ENCODE measurements around the gene BCR.

Gene BCR

DNA sequence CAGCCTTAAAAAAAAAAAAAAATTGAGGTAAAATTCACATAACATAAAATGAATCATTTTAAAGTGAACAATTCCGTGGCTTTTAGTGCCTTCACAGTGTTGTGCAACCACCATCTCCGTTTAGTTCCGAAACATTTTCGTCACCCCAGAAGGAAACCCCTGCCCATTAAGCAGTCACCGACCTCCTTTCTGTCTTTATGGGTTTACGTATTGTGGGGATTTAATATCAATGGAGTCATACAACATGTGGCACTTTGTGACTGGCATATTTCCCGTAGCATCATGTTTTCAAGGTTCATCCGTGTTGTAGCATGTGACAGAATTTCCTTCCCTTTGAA, 65.5 kb downstream of the BCR start:
- no peak for DNase-seq

DNA sequence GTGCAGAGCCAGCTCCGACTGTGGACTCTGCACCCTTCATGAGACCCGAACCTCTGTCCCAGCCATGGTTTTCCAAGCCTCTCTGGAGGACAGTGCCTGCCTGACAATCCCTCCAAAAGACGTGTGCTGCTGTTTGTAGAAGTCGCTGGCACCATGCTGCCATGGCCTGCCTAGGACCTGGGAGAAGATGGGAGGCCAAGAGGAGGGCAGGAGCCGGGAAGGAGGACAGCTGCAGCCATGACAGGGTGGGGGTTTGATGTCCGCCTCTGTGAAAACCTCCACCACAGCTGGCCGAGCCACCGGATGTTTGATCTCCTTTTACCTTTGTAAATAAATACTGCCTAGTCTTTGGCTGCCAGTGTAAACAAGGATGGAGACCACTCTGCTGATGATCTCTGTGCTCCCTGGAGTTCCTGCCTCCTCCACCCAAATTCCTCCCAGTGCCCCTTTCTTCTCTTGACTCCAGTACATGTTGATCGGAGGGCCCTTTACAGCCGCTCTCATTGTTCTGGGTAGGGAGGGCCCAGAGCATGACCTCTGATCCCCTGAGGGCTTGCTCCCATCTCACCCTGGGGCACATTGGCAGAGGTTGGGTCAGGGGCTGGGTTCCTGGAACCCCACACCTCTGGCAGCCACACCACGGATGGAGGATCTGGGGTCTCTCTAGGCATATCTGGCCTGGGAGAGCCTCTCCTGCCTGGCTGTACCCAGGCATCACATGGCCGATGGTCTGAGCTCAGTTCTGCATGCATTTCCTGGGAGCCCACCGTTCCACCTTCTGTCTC, 66.9 kb downstream of the BCR start:
- no peak for DNase-seq

DNA sequence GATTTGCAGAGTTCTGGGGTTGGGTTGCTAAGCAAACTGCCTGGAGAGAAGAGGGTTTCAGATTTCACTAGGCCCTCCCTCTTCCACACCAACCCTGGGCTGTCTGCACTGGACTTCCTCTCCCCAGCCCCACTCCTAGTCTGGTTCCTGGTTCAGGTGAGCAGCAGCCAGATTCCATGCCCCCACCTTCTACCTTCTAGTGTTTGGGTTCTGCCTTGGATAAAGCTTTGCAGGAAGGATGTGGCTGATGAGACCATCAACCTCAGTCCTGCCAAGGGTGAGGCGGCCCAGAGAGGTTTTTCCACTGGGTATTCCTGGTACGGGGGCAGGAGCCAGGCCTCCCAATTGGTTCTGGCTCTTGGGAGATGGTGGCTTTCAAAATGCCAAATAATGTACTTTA, 68.3 kb downstream of the BCR start:
- no peak for DNase-seq

DNA sequence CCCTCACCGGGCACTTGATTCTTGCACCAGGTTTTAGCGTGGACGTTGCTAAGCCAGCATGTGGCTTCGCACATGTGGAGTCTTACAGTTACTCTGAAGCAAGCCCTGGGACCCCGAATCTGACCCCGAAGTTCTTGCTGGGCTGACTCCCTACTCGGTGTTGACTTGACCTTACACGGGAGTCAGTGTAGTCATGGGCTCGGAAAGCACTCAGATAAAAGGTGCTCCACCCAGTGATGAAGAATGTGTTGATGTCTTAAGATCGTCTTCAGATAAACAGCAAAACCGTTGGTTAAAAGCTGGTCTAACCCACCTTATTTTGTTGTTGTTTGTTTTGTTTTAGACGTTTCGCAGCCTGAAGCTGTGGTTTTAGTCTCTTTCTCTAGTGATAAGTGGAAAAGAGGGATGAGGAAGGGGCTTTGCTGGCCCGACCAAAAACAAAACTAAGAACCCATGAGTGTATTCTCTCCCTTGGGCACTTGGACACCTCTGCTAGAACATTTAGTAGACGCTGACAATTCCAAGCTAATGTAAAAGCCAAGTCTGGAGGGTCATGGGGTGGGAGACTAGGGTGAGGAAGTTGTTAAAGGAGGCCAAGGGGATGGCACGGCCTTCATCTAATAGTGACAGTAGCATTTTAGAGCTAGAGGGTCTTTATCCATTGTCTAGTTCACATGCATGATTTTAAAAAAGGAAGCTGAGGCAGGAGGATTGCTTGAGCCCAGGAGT, 69.9 kb downstream of the BCR start:
- DNase-seq, result no peak

DNA sequence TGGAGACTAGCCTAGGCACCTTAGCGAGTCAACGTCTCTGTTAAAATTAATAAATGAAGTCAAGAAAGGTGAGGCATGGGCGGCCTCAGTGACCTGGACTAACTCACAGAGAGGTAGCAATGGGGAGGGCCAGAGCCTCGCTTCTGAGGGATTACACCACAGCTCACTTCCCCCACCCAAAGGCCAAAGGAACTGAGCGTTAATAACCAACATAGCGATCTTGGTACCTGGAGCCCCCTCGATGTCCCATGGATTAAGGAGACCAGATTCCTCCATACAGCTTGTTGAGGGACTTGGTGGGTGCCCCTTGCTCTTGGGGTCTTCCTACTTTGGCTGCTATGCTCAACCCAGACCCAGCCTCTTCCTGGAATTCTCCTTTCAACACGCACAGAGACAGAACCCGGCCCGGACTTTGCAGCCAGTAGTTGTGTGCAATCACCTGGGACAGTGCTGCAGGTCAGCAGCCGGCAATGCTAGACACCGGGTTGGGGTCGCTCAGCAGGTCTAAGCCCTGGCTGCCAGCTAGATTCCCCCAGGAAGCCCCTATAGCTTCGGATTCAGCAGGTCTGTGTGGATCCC, 70.6 kb downstream of the BCR start:
- no peak for DNase-seq

DNA sequence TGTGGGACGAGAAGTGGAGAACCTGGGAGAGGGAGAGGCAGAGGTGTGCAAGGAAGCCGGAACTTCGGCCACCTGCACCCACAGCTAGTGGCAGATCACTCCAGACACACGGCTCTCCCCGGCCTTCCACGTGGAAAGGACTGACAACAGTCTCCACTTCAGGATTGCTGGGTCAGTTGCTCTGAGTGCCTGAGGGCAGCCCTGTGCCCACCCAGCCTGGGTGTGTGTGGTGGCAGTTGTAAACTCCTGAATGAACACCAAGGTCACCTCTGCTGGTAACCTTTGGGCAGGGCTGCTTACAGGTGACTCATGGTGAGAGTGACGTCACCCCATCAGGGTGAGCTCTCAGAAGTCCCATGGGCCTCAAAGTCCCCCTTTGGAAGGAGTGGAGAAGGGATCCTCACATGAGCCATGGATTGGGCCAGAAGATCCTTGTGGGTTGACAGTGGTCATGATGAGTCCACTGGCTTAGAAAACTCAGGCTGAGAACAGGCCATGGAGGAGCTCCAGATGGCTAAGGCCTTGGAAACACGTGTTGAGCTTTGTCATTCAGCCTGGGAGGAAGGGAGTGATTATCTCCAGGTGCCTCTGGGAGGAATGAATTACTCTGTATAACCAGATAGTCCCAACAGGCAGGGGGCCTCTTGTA, 71.3 kb downstream of the BCR start:
- no peak for DNase-seq

DNA sequence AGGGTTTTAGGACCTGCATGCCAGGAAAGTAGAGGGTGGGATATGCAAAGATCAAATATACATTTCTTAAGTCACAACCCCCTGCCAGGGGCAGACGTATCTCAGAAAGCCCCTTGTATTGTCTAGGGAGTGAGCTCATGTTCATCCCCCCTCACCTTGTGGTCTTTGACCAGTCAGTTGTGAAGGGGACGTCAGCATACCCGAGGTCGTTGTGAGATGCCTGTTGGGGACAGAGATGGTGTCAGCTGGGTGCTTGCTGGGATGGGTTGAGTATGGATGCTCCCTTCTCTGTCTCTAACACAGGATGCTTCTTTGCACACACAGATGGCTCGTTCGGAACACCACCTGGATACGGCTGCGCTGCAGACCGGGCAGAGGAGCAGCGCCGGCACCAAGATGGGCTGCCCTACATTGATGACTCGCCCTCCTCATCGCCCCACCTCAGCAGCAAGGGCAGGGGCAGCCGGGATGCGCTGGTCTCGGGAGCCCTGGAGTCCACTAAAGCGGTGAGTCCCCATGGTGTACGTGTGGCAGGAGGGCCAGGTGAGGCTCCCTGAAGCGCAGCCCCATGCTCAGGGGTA, 73.3 kb downstream of the BCR start:
- no peak for DNase-seq

DNA sequence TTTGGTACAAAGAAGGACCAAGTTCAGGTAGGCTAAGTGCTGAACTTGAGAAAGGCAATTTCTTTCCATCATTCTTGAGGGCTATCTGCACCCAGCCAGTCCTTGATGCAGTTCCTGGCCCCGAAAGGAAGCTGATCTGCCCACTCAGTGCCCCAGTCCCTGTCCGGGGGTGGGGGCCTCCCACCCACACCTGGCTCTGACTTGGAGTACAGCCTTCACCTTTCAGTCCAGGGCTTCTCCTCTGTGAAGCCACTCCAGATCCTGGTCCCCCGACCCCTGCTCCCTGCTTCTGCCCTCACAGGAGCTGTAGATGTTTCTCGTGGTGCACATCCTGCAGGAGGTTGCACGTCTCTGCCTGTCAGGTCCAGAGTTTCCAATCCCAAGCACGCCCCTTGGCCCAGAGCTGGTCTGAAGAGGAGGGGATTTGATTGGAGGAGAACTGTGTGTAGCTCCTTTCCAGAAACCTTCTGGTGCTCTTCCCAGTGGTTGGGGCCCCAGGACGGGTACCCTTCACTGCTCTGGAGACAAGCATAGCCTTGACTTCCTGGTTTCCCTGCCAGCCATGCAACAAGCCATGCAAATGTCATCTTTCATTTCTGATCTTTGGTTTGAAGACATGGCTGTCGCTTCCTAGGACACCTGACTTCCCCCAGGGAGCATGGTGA, 75.3 kb downstream of the BCR start:
- no peak for DNase-seq

DNA sequence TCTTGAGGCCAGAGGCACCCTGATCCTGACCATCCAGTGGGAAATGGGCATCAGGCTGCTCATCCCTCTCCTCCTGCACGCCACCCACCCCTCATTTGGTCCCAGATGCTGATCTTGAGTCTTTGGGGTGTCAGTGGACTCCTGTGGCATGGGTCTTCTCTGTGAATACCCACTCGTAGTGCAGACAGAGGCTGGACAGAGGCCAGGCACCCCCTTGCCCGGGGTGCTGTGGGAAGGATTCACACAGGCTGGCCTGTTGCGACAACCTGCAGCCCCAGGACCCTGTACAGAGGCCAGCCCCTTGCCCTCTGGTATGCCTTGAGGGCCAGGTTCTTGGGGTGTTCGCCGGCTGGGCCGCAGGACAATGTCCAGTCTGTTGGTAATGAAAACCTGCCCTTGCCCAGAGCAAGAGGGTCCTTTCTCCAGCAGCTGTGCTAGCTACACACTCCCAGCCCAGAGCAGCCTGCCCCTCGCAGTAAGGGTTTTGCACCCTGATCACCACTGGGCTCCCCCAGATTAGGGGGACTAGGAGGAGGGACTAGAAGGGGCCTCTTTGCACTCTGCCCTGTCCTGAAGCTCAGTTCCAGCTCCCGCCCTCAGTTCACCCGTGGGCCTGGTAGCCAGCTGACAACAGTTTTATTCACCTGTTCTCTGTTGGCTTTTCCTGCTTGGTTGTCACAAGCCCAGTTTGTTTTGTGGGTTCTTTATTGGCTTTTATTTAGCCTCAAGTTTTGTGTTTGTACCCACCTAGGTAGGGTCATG, 76.0 kb downstream of the BCR start:
- DNase-seq, result no peak

DNA sequence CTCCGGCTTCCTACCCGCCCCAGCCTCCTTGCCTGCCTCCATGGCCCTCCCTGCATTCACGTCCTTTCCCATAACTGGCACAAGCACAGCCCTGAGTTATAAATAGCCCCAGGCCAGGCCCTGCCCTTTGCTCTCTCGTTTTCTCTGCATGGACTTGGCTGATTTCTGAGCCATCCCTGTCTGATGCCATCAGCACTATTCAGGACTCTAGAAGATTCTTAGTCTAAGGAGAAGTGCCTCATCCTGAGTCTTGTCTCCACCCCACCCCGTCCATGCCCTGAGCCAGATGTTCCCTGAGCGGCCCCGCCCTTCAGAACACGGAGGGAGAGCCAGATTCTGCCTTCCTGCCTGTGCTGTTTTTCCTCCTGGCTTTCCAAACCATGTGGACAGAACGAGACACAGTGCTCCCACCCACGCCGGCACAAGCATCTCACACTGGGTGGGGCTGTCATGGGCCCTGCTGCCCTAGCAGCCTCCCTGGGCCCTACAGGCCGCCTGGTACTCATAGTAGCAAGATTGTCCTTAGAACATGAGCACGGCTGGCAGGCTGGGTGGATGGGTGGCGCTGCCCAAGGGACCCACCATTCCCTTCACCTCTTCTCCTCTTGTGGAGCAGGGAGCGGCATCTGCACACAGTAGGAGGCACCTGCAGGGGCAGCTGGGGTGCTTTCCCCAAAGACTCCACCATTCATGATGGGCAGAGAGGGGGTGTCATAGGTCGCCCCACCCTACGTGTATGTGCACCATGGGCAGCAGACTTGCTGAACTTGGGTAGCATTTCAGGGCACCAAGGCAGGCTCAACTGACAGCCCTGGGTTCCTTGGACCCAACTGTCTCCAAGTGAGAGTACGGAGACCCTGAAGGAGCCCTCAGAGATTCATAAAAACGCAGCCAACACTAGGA, 76.9 kb downstream of the BCR start:
- no peak for DNase-seq

DNA sequence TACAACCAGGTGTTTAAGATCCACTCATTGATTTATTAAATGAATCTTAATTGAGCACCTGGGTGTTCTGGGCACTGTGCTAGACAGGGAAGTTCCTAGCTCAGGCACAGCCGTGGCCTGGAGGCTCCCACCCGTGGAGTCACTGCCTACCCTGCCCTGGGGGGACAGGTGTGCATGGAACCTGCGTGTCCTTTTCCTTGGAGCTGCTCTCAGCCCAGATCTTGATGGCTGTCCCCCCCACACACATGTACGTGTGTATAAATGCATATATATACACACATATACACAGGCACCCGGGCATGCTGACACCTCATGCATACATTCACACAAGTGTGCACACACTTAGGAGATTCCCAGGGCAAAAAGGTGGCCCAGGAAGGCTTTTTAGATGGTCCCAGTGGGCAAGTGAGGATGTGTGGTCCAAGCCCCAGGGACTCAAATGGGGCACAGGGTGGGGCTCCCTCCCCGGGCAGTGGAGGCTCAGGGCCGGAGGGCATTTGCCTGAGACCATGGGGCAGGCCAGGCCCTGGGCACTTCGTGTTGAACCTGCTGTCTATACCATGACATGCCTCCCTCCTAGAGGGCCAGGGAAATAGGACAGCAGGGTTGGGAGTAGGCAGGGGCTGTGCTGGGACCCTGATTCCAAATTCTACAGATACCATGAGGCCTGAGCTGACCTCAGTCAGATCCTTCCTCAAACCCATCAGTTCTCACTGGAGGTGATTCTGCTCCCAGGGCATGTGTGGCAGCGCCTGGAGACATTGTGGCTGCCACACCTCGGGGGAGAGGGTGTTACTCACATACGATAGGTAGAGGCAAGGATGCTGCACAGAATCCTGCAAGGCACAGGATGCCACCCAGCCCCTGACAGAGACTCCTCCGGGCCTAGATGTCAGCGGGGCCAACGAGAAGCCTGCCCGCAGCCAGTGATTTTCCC, 77.8 kb downstream of the BCR start:
- no peak for DNase-seq

DNA sequence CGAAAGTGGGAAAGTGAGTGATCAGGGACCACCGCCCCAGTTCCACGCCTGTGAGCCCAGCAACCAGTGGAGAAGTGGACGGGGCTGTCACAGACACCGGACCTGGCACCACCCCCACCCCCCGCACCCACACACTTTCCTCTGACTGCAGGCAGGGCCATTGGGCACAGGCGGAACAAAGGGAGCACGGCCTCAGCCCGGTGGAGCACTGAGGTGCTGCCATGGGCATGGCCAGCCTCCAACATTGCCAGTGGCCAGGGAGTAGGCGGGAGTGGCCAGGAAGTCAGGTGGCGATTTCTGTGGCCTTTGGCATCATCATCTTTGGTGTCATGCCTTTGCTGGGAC, 78.5 kb downstream of the BCR start:
- DNase-seq, result no peak

DNA sequence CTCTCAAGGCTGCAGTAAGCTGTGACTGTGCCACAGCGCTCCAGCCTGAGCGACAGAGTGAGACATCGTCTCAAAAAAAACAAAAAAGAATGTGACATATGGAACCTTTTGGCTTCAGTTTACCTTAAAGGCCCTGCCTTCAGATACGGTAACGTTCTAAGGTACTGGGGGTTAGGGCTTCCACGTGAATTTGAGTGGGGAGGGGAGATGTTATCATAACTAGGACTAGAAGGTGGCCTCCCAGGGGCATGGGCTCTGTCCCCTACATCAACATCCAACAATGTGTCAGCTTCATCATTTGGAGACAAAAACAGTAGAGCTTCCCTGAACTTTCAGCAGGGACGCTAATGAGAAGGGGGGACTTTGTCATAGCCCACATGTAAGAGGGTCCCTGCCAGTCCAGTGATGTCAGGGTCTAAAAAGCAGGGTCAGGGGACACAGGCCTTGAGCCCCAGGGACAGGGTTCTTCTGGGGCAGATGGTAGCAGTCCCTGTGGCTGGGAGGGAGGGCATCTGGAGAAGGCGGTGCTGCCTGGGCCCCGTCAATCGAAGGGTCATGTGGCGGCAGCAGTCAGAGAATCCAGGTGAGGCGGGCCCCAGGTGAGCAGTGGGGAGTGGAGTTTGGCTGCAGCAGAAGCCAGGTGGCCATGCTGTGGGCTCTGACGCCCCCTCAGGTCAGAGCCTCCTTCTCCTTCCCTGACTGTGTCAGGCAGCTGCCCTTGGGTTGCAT, 79.8 kb downstream of the BCR start:
- no peak for DNase-seq

DNA sequence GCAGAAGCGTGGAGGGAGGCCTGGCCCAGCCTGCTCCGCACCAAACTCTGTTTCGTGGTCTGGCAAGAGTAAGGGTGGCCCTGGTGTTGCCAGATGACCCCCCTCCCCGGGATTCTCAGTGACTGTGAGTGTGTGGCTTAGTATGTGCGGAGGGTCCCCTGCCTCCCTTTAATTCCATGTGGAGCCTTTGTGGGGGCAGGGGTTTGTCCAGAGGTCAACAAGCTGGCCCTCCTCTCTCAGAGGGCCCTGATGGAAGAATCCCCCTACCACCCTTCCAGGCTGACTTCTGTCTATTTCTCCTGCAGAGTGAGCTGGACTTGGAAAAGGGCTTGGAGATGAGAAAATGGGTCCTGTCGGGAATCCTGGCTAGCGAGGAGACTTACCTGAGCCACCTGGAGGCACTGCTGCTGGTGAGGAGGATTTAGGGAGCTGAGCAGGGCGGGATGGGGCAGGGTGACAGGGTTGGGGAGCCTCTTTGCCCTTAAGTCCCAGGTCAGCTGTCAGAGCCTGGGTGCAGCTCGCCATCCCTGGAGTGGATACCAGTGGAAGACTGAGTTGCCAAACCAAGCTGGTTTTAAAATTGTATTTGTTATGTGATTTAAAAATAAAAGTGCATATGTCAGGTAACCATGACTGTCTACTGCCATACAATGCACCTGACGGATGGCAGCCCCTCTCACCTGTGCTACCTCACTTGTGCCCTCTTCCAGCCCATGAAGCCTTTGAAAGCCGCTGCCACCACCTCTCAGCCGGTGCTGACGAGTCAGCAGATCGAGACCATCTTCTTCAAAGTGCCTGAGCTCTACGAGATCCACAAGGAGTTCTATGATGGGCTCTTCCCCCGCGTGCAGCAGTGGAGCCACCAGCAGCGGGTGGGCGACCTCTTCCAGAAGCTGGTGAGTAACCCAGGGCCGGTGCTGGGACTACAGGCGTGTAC, 80.6 kb downstream of the BCR start:
- DNase-seq, result no peak

DNA sequence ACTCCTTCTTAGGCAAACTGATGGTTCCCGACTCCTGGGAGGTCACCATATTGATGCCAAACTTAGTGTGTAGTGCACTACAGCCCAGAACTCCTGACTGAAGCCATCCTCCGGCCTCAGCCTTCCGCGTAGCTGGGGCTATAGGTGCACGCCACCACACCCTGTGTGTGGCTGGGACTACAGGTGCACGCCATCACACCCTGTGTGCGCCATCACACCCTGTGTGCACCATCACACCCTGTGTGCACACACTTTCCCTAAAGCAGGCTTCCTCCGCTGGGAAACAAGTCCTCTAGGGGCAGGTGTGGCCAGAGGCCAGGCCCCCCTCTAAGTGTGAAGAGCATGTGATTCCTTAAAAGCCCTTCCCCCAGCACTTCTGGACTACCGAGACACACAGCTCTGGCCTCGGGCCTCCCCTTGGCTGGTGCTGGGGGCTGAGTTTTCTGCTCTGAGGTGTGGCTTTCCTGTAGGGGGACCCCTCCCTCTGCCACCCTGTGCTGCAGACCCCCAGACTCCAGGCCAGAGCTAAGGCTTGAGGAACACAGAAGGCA, 81.7 kb downstream of the BCR start:
- no peak for DNase-seq

DNA sequence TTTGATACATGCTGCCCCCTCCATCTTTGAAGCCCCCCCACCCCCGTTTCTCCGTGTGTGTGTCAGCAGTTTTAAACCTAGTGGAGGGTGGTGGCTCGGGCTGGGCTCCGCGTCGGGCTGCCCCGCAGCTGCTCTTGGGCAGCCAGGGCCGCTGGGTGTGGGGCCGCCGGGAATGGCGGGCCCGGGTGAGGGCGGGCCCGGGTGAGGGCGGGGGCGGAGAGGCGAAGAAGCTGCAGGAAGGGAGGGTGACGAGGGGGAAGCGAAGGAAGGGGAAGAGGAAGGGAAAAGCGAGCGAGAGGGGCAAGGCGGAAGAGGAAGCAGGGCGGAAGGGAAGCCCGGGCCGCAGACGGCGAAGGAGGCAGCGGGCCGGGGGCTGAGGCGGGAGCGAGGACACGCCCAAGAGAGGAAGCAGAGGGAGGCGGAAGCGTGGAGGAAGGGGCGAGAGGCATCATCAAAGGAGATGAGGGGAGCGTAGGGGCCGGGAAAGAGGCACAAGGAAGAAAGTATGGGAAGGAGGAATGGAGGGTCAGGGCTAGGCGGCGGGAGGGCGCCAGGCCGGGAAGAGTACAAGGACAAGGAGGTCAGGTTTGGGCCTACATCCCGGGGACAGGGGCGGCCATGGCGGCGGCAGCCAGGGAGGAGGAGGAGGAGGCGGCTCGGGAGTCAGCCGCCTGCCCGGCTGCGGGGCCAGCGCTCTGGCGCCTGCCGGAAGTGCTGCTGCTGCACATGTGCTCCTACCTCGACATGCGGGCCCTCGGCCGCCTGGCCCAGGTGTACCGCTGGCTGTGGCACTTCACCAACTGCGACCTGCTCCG, 82.4 kb downstream of the BCR start:
- no peak for DNase-seq
